WERI-Rb-1 (cell line): ENCODE data around the gene PKP2.
"Not testable (repeated sequence)": the region's sequence is repeated elsewhere in the genome, so short reads cannot be mapped to it uniquely, and the experiment has no call there.

Experiments used
- DNase-seq: peaks from one replicate; pipeline ENCODE4 v3.0.0-alpha.2; 2020
- H3K27ac ChIP-seq: fragments of 250-450 bp; sonication (Bioruptor Pico); 2 replicates; pipeline ENCODE4 v1.5.1; 2020; ENCODE audit warnings: mild to moderate bottlenecking, moderate library complexity
- H3K27me3 ChIP-seq: fragments of 250-450 bp; sonication (Bioruptor Pico); 2 replicates; pipeline ENCODE4 v1.5.1; 2021; ENCODE audit warnings: mild to moderate bottlenecking, low read depth, moderate library complexity; ENCODE audit not compliant: insufficient read depth, severe bottlenecking
- H3K36me3 ChIP-seq: fragments of 250-450 bp; sonication (Bioruptor Pico); 2 replicates; pipeline ENCODE4 v1.5.1; 2020; ENCODE audit warnings: mild to moderate bottlenecking, moderate library complexity
- H3K4me3 ChIP-seq: 2 replicates; pipeline ENCODE4 v1.5.1; 2011; ENCODE audit warnings: low read depth, mild to moderate bottlenecking, control low read depth, low read length
- H3K9me3 ChIP-seq: fragments of 250-450 bp; sonication (Bioruptor Pico); 2 replicates; pipeline ENCODE4 v1.5.1; 2021; ENCODE audit warnings: mild to moderate bottlenecking, moderate library complexity; ENCODE audit not compliant: severe bottlenecking
- TF ChIP-seq, protein P1 (sequence below): IDR thresholded peaks from 2 replicates; pipeline ENCODE4 v1.5.1; 2011; ENCODE audit warnings: low read depth, mild to moderate bottlenecking, control low read depth, inconsistent platforms, low read length

Gene PKP2

DNA sequence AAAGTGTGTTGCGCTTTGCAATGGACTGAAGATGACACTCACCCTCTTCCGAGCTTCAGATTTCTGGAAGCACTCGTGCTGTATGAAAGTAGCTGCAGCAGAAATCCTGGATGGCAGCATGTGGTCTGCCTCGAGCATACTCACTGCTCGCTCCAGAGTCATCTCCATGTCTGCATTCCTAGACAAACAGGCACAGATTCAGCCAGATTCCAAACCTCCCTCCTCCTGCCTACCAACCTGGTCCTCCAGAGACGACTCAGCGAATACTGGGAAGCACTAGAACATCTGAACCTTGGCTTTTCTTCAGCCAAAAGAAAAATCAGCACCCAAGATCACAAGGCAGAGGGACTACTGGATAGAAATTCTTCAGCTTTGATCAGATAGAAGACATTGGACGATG lies 27.7 kb downstream of the PKP2 start:
- no peaks in the 10 kb centered on the region for H3K9me3 ChIP-seq
- H3K27ac ChIP-seq, result no peak overlapping the region
- TF ChIP-seq, protein P1, sequence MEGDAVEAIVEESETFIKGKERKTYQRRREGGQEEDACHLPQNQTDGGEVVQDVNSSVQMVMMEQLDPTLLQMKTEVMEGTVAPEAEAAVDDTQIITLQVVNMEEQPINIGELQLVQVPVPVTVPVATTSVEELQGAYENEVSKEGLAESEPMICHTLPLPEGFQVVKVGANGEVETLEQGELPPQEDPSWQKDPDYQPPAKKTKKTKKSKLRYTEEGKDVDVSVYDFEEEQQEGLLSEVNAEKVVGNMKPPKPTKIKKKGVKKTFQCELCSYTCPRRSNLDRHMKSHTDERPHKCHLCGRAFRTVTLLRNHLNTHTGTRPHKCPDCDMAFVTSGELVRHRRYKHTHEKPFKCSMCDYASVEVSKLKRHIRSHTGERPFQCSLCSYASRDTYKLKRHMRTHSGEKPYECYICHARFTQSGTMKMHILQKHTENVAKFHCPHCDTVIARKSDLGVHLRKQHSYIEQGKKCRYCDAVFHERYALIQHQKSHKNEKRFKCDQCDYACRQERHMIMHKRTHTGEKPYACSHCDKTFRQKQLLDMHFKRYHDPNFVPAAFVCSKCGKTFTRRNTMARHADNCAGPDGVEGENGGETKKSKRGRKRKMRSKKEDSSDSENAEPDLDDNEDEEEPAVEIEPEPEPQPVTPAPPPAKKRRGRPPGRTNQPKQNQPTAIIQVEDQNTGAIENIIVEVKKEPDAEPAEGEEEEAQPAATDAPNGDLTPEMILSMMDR, result no peak
- no peak for DNase-seq
- H3K36me3 ChIP-seq, result no peaks in the 10 kb centered on the region
- H3K27me3 ChIP-seq, result no peaks in the 10 kb centered on the region
- H3K4me3 ChIP-seq, result no peak overlapping the region

DNA sequence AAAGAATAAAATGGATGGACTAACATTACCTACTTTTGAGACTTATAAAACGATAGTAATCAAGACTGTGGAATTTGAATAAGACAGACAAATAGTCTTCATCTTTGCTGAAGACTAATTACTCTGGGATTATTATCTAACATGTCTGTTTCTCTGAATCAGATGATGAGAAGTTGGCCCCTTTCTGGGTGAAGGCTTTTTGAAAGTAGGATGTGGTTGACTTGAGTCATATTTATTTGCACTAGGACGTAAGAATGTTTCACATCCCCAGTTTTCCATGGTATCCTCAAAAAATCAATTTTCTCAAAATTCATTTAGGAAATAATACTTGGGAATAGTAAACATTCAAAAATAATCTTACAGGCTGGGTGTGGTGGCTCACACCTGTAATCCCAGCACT lies 31.8 kb downstream of the PKP2 start:
- DNase-seq, result no peak
- H3K9me3 ChIP-seq, result no peaks in the 10 kb centered on the region
- no peaks in the 10 kb centered on the region for H3K27me3 ChIP-seq
- H3K27ac ChIP-seq, result no peak overlapping the region
- no peak overlapping the region for H3K4me3 ChIP-seq
- no peaks in the 10 kb centered on the region for H3K36me3 ChIP-seq
- TF ChIP-seq, protein P1, result no peak

DNA sequence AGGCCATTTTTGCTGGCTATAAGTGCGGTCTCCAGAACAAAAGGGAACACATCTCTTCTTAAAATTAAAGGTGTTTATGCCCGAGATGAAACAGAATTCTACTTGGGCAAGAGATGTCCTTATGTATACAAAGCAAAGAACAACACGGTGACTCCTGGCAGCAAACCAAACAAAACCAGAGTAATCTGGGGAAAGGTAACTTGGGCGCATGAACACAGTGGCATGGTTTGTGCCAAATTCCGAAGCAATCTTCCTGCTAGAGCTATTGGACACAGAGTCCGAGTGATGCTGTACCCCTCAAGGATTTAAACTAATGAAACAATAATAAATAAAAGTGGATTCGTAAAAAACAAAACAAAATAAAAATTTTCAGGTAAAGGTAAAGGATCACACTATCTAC lies 33.4 kb downstream of the PKP2 start:
- no peak for DNase-seq
- no peaks in the 10 kb centered on the region for H3K36me3 ChIP-seq
- TF ChIP-seq, protein P1, result no peak
- H3K27me3 ChIP-seq, result no peaks in the 10 kb centered on the region
- H3K4me3 ChIP-seq, result no peak overlapping the region
- H3K27ac ChIP-seq, result no peak overlapping the region
- no peaks in the 10 kb centered on the region for H3K9me3 ChIP-seq

DNA sequence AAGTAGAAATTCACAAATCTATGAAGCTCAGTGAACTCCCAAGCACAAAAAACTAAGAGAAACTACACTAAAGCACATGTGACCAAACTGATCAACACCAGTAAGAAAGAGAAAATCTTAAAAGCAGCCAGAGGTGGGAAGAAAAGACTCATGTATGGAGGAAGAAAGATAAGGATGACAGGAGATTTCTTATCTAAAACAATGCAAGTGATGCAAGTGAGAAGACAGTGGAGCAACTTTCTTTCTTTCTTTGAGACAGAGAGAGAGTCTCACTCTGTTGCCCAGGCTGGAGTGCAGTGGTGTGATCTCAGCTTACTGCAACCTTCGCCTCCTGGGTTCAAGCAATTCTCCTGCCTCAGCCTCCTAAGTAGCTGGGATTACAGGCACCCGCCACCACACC lies 34.9 kb downstream of the PKP2 start:
- not testable (repeated sequence) for H3K4me3 ChIP-seq, H3K36me3 ChIP-seq, H3K27me3 ChIP-seq, DNase-seq, H3K9me3 ChIP-seq, H3K27ac ChIP-seq

DNA sequence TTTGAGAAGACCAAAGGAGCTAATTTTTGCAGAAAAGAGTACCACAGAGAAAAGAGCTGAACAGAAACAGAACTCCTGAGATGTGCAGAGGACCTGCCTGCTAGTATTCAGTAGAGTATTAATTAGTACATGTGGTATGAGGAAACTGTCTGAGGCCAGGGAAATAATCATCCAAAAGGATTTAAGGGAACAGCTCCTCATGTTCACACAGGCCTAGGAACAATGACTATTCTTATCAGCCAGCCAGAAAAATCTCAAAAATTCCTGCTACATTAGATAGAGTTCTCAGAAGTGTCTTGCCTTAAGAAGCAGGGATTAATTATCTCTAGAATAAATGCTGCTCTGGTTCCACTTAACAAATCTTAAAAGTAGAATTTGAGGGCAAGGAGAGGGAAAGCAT lies 36.4 kb downstream of the PKP2 start:
- Histone ChIP-seq H3K27me3 (no peaks in the 10 kb centered on the region), H3K36me3 (no peaks in the 10 kb centered on the region), H3K9me3 (no peaks in the 10 kb centered on the region), H3K4me3 (no peak overlapping the region), H3K27ac (no peak overlapping the region)
- TF ChIP-seq, protein P1, result no peak
- DNase-seq, result no peak

DNA sequence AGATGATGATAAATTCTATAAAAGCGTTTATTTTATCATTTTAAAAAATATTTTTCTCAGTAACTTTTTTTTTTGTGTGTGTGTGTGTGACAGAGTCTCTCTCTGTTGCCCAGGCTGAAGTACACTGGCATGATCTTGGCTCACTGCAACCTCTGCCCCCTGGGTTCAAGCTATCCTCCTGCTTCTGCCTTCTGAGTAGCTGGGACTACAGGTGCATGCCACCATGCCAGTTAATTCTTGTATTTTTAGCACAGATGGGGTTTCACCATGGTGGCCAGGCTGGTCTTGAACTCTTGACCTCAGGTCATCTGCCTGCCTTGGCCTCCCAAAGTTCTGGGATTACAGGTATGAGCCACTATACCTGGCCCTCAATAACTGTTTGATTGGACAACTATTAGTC lies 37.2 kb downstream of the PKP2 start:
- DNase-seq, result no peak
- no peak overlapping the region for H3K4me3 ChIP-seq

More for the DNA sequence above, 37.2 kb downstream of the PKP2 start:
- Histone ChIP-seq H3K27ac (no peak overlapping the region), H3K27me3 (no peaks in the 10 kb centered on the region), H3K9me3 (no peaks in the 10 kb centered on the region), H3K36me3 (no peaks in the 10 kb centered on the region)
- TF ChIP-seq, protein P1, result no peak
